HepG2 (cell line): Measurements from ENCODE around the gene IER2. TPM values are rescaled to one million over a fixed set of nuclear protein-coding genes. Genes with fewer than 3 reads are reported as not detected.

Experiments used
- CENPX ChIP-seq: sonication (generic); formaldehyde crosslinking; IDR thresholded peaks from 2 replicates; pipeline ENCODE4 v1.9.0; 2021; ENCODE audit warnings: mild to moderate bottlenecking, missing genetic modification reagents, moderate library complexity
- CREBL2 ChIP-seq: sonication (generic); formaldehyde crosslinking; IDR thresholded peaks from 2 replicates; pipeline ENCODE4 v1.8.1; 2023; ENCODE audit warnings: missing genetic modification reagents, mild to moderate bottlenecking, borderline replicate concordance
- ELF1 ChIP-seq: sonication (generic); formaldehyde crosslinking; IDR thresholded peaks from 2 replicates; pipeline ENCODE4 v1.4.0; 2020; ENCODE audit warnings: missing genetic modification reagents
- KMT2A ChIP-seq: sonication (generic); formaldehyde crosslinking; IDR thresholded peaks from 2 replicates; pipeline ENCODE4 v1.4.0; 2020; ENCODE audit warnings: missing genetic modification reagents
- RAD21 ChIP-seq: fragments of 450-650 bp; formaldehyde crosslinking; IDR thresholded peaks from 2 replicates; pipeline ENCODE4 v1.5.0; 2020; ENCODE audit warnings: mild to moderate bottlenecking
- SOX13 ChIP-seq, 3 experiments: fragments of 450-650 bp in 1 of 3; sonication (generic) in 1 of 3; formaldehyde crosslinking in 1 of 3; IDR thresholded peaks in 2 of 3; conservative IDR thresholded peaks in 1 of 3; 2 replicates each; pipeline versions ENCODE4 v1.5.0 to v1.6.1; 2016 to 2020; ENCODE audit warnings: antibody characterized with exemption in 1 of 3, mild to moderate bottlenecking in 1 of 3, missing compliant biosample characterization in 1 of 3, missing genetic modification reagents in 1 of 3, moderate library complexity in 1 of 3
- TEAD3 ChIP-seq: optimal IDR thresholded peaks from 2 replicates; pipeline ENCODE3; 2016; ENCODE audit warnings: borderline replicate concordance
- U2AF1 ChIP-seq: fragments of 200-400 bp; formaldehyde crosslinking; optimal IDR thresholded peaks from 2 replicates; pipeline ENCODE3; 2017; ENCODE audit warnings: mild to moderate bottlenecking, low read depth, low read length
- ZKSCAN1 ChIP-seq: fragments of 150-350 bp; IDR thresholded peaks from 2 replicates; pipeline ENCODE4 v1.6.1; 2014; ENCODE audit warnings: low read length
- ZNF101 ChIP-seq: sonication (generic); formaldehyde crosslinking; IDR thresholded peaks from 2 replicates; pipeline ENCODE4 v1.4.0; 2020; ENCODE audit warnings: mild to moderate bottlenecking, low read depth, missing genetic modification reagents, borderline replicate concordance
- ZNF205 ChIP-seq: IDR thresholded peaks from 2 replicates; pipeline ENCODE4 v1.6.1; 2018; ENCODE audit warnings: missing biosample characterization, missing genetic modification reagents
- ZNF44 ChIP-seq: sonication (generic); formaldehyde crosslinking; IDR thresholded peaks from 2 replicates; pipeline ENCODE4 v1.5.1; 2020; ENCODE audit warnings: mild to moderate bottlenecking, missing genetic modification reagents
- ZNF687 ChIP-seq: sonication (generic); formaldehyde crosslinking; IDR thresholded peaks from 2 replicates; pipeline ENCODE4 v1.5.1; 2020; ENCODE audit warnings: mild to moderate bottlenecking, missing genetic modification reagents, moderate library complexity
- polyA plus RNA-seq, 8 experiments: library from polyadenylated mRNA; depleted of rRNA in 3 of 8; stranded (reverse) in 7 of 8; unstranded in 1 of 8; fragments of >200 nt; fragmentation: Illumina TruSeq in 4 of 8; extraction: Trizol in 4 of 8; gene quantifications; 2 replicates each; pipeline versions ENCODE4 v1.2.1 to v1.2.3, GENCODE V29; 2011 to 2016; ENCODE audit warnings: low read depth in 4 of 8, missing spikeins in 1 of 8, mixed read lengths in 1 of 8; ENCODE audit not compliant: insufficient read depth in 1 of 8
- total RNA-seq, 5 experiments: library from RNA; depleted of rRNA; stranded (reverse); fragments of >200 nt; fragmentation: Illumina TruSeq; extraction: Trizol; gene quantifications; 2 replicates each; pipeline ENCODE4 v1.2.3, GENCODE V29; 2016; ENCODE audit warnings: low read depth in 1 of 5
- TF ChIP-seq, protein P1 (sequence below): sonication (generic); formaldehyde crosslinking; IDR thresholded peaks from 2 replicates; pipeline ENCODE4 v1.5.0; 2020; ENCODE audit warnings: missing genetic modification reagents
- TF ChIP-seq, protein P2 (sequence below): sonication (generic); formaldehyde crosslinking; IDR thresholded peaks from 2 replicates; pipeline ENCODE4 v1.4.0; 2020; ENCODE audit warnings: missing genetic modification reagents
- TF ChIP-seq, protein P3 (sequence below): sonication (generic); formaldehyde crosslinking; IDR thresholded peaks from 2 replicates; pipeline ENCODE4 v1.4.0; 2020; ENCODE audit warnings: missing genetic modification reagents

IER2 gene
- total and polyA plus RNA-seq, 2 of the 13 experiments (the other 11 are each of a cell fraction or from before 2014, with no cell fraction given): 10.1 to 14.3 TPM

GRCh38 chr19:13104360-13104847, 45.8 kb upstream of the IER2 start (continued):
- TF ChIP-seq CENPX (CRISPR knock-in tag): no peak
- TF ChIP-seq, protein P1, sequence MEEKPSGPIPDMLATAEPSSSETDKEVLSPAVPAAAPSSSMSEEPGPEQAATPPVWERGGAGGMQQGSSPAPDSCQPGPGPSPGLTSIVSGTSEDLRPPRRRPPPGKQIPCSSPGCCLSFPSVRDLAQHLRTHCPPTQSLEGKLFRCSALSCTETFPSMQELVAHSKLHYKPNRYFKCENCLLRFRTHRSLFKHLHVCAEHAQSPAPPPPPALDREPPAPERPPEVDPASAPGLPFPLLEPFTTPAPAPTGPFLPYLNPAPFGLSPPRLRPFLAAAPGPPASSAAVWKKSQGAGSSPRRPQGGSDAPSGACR (CRISPR knock-in tag): no peak
- TF ChIP-seq ZNF687 (CRISPR knock-in tag): 0 out of 2 replicates have a peak, but pooled peaks have one; percentile 6
- TF ChIP-seq KMT2A (CRISPR knock-in tag): no peak
- no peak for TF ChIP-seq ZNF101 (CRISPR knock-in tag)
- TF ChIP-seq CREBL2 (CRISPR knock-in tag): no peak
- TF ChIP-seq U2AF1: no peak
- TF ChIP-seq ZNF205: no peak
- peak; percentile 64 for TF ChIP-seq ZKSCAN1
- TF ChIP-seq TEAD3: no peak
- TF ChIP-seq, protein P2, sequence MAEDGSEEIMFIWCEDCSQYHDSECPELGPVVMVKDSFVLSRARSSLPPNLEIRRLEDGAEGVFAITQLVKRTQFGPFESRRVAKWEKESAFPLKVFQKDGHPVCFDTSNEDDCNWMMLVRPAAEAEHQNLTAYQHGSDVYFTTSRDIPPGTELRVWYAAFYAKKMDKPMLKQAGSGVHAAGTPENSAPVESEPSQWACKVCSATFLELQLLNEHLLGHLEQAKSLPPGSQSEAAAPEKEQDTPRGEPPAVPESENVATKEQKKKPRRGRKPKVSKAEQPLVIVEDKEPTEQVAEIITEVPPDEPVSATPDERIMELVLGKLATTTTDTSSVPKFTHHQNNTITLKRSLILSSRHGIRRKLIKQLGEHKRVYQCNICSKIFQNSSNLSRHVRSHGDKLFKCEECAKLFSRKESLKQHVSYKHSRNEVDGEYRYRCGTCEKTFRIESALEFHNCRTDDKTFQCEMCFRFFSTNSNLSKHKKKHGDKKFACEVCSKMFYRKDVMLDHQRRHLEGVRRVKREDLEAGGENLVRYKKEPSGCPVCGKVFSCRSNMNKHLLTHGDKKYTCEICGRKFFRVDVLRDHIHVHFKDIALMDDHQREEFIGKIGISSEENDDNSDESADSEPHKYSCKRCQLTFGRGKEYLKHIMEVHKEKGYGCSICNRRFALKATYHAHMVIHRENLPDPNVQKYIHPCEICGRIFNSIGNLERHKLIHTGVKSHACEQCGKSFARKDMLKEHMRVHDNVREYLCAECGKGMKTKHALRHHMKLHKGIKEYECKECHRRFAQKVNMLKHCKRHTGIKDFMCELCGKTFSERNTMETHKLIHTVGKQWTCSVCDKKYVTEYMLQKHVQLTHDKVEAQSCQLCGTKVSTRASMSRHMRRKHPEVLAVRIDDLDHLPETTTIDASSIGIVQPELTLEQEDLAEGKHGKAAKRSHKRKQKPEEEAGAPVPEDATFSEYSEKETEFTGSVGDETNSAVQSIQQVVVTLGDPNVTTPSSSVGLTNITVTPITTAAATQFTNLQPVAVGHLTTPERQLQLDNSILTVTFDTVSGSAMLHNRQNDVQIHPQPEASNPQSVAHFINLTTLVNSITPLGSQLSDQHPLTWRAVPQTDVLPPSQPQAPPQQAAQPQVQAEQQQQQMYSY (CRISPR knock-in tag): no peak
- TF ChIP-seq ELF1: no peak
- peak; percentile 36; the same call in 1 of the 2 replicates for TF ChIP-seq RAD21 (CRISPR knock-in tag)
- no peak for TF ChIP-seq SOX13 (IDR thresholded peaks at IDR 0.05)
- no peak for TF ChIP-seq SOX13 (CRISPR knock-in tag; conservative IDR thresholded peaks at IDR 0.05 in 1 of 2, IDR thresholded peaks at IDR 0.05 in 1 of 2)
- TF ChIP-seq ZNF44 (CRISPR knock-in tag): no peak
- TF ChIP-seq, protein P3, sequence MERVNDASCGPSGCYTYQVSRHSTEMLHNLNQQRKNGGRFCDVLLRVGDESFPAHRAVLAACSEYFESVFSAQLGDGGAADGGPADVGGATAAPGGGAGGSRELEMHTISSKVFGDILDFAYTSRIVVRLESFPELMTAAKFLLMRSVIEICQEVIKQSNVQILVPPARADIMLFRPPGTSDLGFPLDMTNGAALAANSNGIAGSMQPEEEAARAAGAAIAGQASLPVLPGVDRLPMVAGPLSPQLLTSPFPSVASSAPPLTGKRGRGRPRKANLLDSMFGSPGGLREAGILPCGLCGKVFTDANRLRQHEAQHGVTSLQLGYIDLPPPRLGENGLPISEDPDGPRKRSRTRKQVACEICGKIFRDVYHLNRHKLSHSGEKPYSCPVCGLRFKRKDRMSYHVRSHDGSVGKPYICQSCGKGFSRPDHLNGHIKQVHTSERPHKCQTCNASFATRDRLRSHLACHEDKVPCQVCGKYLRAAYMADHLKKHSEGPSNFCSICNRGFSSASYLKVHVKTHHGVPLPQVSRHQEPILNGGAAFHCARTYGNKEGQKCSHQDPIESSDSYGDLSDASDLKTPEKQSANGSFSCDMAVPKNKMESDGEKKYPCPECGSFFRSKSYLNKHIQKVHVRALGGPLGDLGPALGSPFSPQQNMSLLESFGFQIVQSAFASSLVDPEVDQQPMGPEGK (CRISPR knock-in tag): peak; percentile 55
